Fibroblast of lung (primary cell): ENCODE measurements around the gene MFSD12. TPM values are rescaled to one million over a fixed set of nuclear protein-coding genes. Genes with fewer than 3 reads are reported as not detected.

Source experiments
- DNase-seq, 2 donors: peaks; one replicate each; pipeline versions ENCODE4 v3.0.0 to v3.0.0-alpha.2; 2010; ENCODE audit warnings: low read depth in 2 of 2
- H2AFZ ChIP-seq: 2 replicates; pipeline ENCODE4 v1.5.1; 2012; ENCODE audit warnings: low read length, control low read depth, inconsistent platforms
- H3K27ac ChIP-seq: 2 replicates; pipeline ENCODE4 v1.5.1; 2011; ENCODE audit warnings: low read length, control low read depth; ENCODE audit not compliant: insufficient read depth
- H3K27me3 ChIP-seq: 2 replicates; pipeline ENCODE4 v1.5.1; 2011; ENCODE audit warnings: mild to moderate bottlenecking, low read length; ENCODE audit not compliant: control insufficient read depth, insufficient read depth
- H3K36me3 ChIP-seq: 2 replicates; pipeline ENCODE4 v1.5.1; 2011; ENCODE audit warnings: low read length; ENCODE audit not compliant: control insufficient read depth, insufficient read depth
- H3K4me1 ChIP-seq: 2 replicates; pipeline ENCODE4 v1.5.1; 2011; ENCODE audit warnings: low read length; ENCODE audit not compliant: control insufficient read depth, insufficient read depth; ENCODE audit errors: extremely low read depth
- H3K4me2 ChIP-seq: 2 replicates; pipeline ENCODE4 v1.5.1; 2011; ENCODE audit warnings: low read length, control low read depth; ENCODE audit not compliant: insufficient read depth; ENCODE audit errors: extremely low read depth
- H3K4me3 ChIP-seq, 4 experiments: fragments of 200-600 bp in 1 of 4; sonication (generic) in 1 of 4; replicated peaks in 1 of 4; 2 replicates each; pipeline ENCODE4 v1.5.1; 2011 to 2016; ENCODE audit warnings: low read length in 4 of 4, low read depth in 3 of 4, mild to moderate bottlenecking in 3 of 4, control low read depth in 2 of 4, inconsistent platforms in 1 of 4, mixed read lengths in 1 of 4; ENCODE audit not compliant: insufficient read depth in 1 of 4; ENCODE audit errors: control extremely low read depth in 1 of 4
- H3K79me2 ChIP-seq: 2 replicates; pipeline ENCODE4 v1.5.1; 2012; ENCODE audit warnings: mild to moderate bottlenecking, low read length, inconsistent platforms; ENCODE audit not compliant: control insufficient read depth, insufficient read depth
- H3K9ac ChIP-seq: 2 replicates; pipeline ENCODE4 v1.5.1; 2011; ENCODE audit warnings: mild to moderate bottlenecking, low read length, control low read depth; ENCODE audit not compliant: insufficient read depth
- H3K9me3 ChIP-seq: 2 replicates; pipeline ENCODE4 v1.5.1; 2012; ENCODE audit warnings: low read depth, low read length; ENCODE audit not compliant: control insufficient read depth, insufficient read depth
- H4K20me1 ChIP-seq: 2 replicates; pipeline ENCODE4 v1.5.1; 2011; ENCODE audit warnings: low read length; ENCODE audit not compliant: control insufficient read depth, insufficient read depth; ENCODE audit errors: extremely low read depth
- CTCF ChIP-seq, 2 donors: IDR thresholded peaks in 1 of 2; conservative IDR thresholded peaks in 1 of 2; 1 replicate in 1 of 2; 2 replicates in 1 of 2; pipeline ENCODE4 v1.5.1; 2011 to 2012; ENCODE audit warnings: low read length in 2 of 2, control low read depth in 1 of 2, inconsistent platforms in 1 of 2, low read depth in 1 of 2, mild to moderate bottlenecking in 1 of 2
- EZH2 ChIP-seq: IDR thresholded peaks from 2 replicates; pipeline ENCODE4 v1.5.1; 2012; ENCODE audit warnings: low read length, control low read depth, mild to moderate bottlenecking; ENCODE audit errors: missing control alignments
- polyA plus RNA-seq, 2 donors: library from polyadenylated mRNA; depleted of rRNA in 1 of 2; stranded (reverse) in 1 of 2; unstranded in 1 of 2; fragments of >200 nt; gene quantifications; 2 replicates each; pipeline ENCODE4 v1.2.1, GENCODE V29; 2011 to 2012; ENCODE audit warnings: missing spikeins in 1 of 2
- total RNA-seq: library from RNA; depleted of rRNA; stranded (reverse); fragments of >200 nt; gene quantifications from 2 replicates; pipeline ENCODE4 v1.2.1, GENCODE V29; 2014

The MFSD12 gene
- total and polyA plus RNA-seq, 2 donors (not counting 1 experiment from before 2014, with no cell fraction given) = 20.6 to 79.9 TPM

GRCh38 chr19:3535563-3535965, 21.8 kb downstream of the MFSD12 start:
- no peak for TF ChIP-seq EZH2
- TF ChIP-seq CTCF (conservative IDR thresholded peaks at IDR 0.05 in 1 of 2, IDR thresholded peaks at IDR 0.05 in 1 of 2; ENCODE audit: low read depth in 1 of 2, low read length in 2 of 2) = no peak
- Histone ChIP-seq H4K20me1 (no peaks in the 10 kb centered on the region), H2AFZ (no peak overlapping the region), H3K27ac (no peak overlapping the region), H3K4me1 (peaks cover 5% of the 10 kb centered on the region), H3K4me3 (no peak overlapping the region), H3K79me2 (no peaks in the 10 kb centered on the region), H3K9me3 (no peaks in the 10 kb centered on the region), H3K36me3 (peaks cover 37% of the 10 kb centered on the region), H3K9ac (no peak overlapping the region), H3K4me2 (no peak overlapping the region), H3K27me3 (no peaks in the 10 kb centered on the region)
- no peak for DNase-seq

- no peak overlapping the region for H2AFZ ChIP-seq
- H3K79me2 ChIP-seq = no peaks in the 10 kb centered on the region
- no peaks in the 10 kb centered on the region for H3K27me3 ChIP-seq
- no peak overlapping the region for H3K27ac ChIP-seq
- TF ChIP-seq CTCF (conservative IDR thresholded peaks at IDR 0.05 in 1 of 2, IDR thresholded peaks at IDR 0.05 in 1 of 2; ENCODE audit: low read depth in 1 of 2, low read length in 2 of 2) = no peak
- TF ChIP-seq EZH2 = no peak
- no peak overlapping the region for H3K9ac ChIP-seq
- H3K4me3 ChIP-seq = no peak overlapping the region
- no peaks in the 10 kb centered on the region for H3K9me3 ChIP-seq
- no peak overlapping the region for H3K4me2 ChIP-seq
- peaks cover 5% of the 10 kb centered on the region for H3K4me1 ChIP-seq
- peaks cover 38% of the 10 kb centered on the region for H3K36me3 ChIP-seq
- no peaks in the 10 kb centered on the region for H4K20me1 ChIP-seq
- no peak for DNase-seq
Measured at GRCh38 chr19:3535235-3535535, 22.2 kb downstream of the MFSD12 start.

- Histone ChIP-seq H3K9me3 (no peaks in the 10 kb centered on the region), H4K20me1 (no peaks in the 10 kb centered on the region), H3K9ac (no peak overlapping the region), H3K27ac (no peak overlapping the region), H3K36me3 (peaks cover 38% of the 10 kb centered on the region), H3K27me3 (no peaks in the 10 kb centered on the region), H3K79me2 (no peaks in the 10 kb centered on the region), H2AFZ (no peak overlapping the region), H3K4me2 (no peak overlapping the region), H3K4me3 (no peak overlapping the region), H3K4me1 (peaks cover 5% of the 10 kb centered on the region)
- TF ChIP-seq CTCF (conservative IDR thresholded peaks at IDR 0.05 in 1 of 2, IDR thresholded peaks at IDR 0.05 in 1 of 2; ENCODE audit: low read depth in 1 of 2, low read length in 2 of 2) (no peak), EZH2 (no peak)
- DNase-seq = no peak
Measured at GRCh38 chr19:3534375-3535234, 22.8 kb downstream of the MFSD12 start.
